GM12873 (cell line): Measurements from ENCODE around the gene SFRP2.

Experiments
- TF ChIP-seq, protein P1 (sequence below): IDR thresholded peaks from 2 replicates; pipeline ENCODE4 v1.5.1; 2012; ENCODE audit warnings: low read depth, mild to moderate bottlenecking, moderate library complexity, low read length, control low read depth; ENCODE audit not compliant: insufficient read depth; ENCODE audit errors: missing control alignments

Gene SFRP2, protein sequence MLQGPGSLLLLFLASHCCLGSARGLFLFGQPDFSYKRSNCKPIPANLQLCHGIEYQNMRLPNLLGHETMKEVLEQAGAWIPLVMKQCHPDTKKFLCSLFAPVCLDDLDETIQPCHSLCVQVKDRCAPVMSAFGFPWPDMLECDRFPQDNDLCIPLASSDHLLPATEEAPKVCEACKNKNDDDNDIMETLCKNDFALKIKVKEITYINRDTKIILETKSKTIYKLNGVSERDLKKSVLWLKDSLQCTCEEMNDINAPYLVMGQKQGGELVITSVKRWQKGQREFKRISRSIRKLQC

GRCh38 chr4:153788413-153789276, at the start of gene SFRP2:
TSS of gene SFRP2 (minus strand) at chr4:153789083. CDS start at chr4:153788835, 248 bp downstream.
- TF ChIP-seq, protein P1, sequence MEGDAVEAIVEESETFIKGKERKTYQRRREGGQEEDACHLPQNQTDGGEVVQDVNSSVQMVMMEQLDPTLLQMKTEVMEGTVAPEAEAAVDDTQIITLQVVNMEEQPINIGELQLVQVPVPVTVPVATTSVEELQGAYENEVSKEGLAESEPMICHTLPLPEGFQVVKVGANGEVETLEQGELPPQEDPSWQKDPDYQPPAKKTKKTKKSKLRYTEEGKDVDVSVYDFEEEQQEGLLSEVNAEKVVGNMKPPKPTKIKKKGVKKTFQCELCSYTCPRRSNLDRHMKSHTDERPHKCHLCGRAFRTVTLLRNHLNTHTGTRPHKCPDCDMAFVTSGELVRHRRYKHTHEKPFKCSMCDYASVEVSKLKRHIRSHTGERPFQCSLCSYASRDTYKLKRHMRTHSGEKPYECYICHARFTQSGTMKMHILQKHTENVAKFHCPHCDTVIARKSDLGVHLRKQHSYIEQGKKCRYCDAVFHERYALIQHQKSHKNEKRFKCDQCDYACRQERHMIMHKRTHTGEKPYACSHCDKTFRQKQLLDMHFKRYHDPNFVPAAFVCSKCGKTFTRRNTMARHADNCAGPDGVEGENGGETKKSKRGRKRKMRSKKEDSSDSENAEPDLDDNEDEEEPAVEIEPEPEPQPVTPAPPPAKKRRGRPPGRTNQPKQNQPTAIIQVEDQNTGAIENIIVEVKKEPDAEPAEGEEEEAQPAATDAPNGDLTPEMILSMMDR = no peak

DNA sequence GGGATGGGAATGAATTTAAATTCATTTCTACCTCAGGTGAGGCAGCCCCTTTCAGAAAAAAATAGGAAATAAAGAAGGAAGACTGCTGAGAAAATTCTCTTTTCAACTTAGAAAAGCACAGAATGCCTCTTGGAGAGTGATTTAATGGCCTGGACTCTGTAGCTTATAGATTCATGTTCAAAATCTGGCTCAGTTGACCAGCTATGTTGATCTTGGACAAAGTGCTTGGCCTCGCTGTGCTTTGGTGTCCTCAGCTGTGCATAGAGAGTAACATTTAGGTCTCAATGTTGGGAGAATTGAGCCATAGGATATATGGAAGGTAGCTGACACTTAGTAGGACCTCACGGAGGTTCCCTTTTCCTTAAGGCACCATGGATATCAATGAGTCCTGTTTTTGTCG, 49.7 kb upstream of the SFRP2 start:
- TF ChIP-seq, protein P1 = no peak

DNA sequence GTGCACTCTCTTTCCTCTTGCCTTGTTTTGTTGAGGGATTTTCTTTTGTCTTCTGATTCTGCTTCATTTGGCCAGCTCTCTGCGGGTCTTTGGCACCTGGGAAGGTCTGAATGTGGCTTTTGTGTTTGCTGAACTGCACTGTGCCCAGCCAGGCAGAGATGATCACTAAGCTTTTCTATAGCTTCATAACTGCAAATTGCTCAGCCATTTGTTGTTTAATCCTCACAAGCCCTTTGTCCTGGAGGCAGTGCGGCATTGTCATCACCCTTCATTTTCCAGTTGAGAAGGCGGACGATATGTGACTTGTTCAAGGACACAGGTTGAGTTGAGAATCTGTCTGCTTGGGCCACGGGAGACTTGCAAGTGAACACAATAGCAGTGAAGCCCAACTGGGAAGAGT, 46.0 kb upstream of the SFRP2 start:
- TF ChIP-seq, protein P1 = no peak

DNA sequence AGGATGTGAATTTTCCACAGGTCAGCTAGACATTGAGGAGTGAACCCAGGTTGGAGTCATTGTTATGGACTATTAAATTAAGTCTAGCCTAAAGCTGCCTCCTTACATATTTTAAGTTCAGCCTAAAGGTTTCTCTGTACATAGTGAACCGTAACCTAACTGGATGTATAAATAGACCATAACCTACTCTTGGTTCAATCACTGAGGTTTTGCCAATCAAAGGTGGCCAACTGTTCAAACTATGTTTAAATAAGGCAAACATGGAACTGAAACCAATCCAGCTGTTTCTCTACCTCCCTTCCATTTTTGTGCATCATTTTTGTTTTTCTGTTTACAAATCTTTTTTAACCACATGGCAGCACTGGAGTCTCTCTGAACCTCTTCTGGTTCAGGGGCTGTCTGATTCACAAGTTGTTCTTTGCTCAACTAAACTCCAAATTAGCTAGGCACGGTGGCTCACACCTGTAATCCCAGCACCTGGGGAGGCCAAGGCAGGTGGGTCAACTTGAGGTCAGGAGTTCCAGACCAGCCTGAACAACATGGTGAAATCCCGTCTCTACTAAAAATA, 43.9 kb upstream of the SFRP2 start:
- TF ChIP-seq, protein P1 = no peak

- TF ChIP-seq, protein P1 = no peak
Observed at GRCh38 chr4:153832054-153832453, 43.2 kb upstream of the SFRP2 start.

DNA sequence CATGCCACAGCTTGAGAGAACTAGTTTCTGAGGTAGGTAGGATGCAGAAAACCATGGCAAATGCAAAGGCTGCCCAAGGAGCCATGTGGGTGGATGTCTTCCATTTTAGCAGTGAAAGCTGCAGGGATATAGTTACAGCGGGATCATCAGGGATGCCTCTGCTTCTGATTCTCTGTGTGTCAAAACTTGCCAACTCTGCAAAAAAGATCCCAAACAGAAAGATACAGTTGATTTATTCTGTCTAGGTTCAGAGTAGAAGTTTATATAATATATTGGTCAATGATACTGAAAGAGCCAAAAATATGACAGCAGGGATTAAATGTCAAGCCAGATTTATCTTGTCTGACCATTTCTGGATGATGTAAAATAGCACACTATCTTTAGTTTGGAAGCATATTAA, 42.4 kb upstream of the SFRP2 start:
- TF ChIP-seq, protein P1 = no peak

- TF ChIP-seq, protein P1 = no peak
Observed at GRCh38 chr4:153825691-153826090, 36.8 kb upstream of the SFRP2 start.
